Erythroblast (primary cell): ENCODE results near the gene SACS.

Source experiments
- GATA1 ChIP-seq: IDR thresholded peaks from 2 replicates; pipeline ENCODE4 v1.6.1; 2011; ENCODE audit warnings: low read depth, mild to moderate bottlenecking, control low read depth, low read length, moderate library complexity
- POLR2A ChIP-seq: IDR thresholded peaks from 2 replicates; pipeline ENCODE4 v1.6.1; 2011; ENCODE audit warnings: mild to moderate bottlenecking, low read length

DNA sequence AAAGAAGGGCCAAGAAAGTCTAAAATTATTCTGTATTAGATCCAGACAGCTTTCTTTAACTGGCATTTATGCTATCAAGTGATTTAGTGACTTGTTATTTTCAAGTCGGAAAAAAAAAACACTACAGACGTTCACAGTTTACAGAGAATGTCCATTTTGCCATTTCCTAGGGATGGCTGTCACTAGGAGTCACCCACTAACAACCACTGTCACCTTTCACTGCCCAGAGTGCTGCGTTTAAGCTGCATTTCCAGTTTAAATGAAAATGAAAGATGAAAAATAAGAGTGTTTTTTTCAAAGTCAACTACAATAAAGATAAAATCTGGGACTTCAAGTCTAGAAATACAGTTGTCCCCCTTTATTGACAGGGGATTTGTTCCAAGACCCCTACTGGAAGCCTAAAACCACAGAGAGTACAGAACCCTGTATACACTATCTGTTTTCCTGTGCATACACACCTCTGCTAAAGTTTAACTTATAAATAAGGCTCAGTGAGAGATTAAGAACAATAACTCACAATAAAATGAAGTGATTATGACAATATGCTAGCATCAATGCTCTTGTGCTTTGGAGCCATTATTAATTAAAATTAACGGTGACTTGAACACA is 112.5 kb downstream of the SACS start:
- no peak for TF ChIP-seq POLR2A
- TF ChIP-seq GATA1 = no peak
